Measurements from ENCODE around the gene HAAO.

HAAO gene

DNA sequence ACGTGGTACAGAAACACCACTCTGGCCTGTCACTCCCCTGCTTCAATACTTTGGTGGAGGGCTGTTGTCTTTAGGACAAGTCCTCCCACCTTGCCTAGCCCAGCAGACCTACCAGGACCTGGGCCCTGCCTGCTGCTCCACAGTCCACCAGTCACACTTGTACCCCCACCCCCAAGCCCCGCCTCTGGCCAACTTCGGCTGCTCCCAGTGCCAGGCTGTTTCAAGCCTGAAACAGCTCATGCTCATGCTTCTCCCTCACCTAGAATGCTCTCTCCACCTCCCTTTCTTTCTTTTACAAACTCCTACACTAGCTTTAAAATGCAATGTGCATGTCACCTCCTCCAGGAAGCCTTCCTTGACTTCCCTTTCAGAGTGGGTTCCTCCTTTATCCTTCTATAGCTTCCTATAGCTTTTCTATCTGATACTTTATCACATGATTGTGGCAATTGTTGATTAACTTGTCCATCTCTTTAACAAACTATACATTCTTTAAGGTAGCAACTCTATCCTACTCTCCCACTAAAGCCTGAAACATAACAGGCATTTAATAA is 23.6 kb downstream of the HAAO start:
- DNase-seq (ENCODE audit: low spot score) = no peak

DNA sequence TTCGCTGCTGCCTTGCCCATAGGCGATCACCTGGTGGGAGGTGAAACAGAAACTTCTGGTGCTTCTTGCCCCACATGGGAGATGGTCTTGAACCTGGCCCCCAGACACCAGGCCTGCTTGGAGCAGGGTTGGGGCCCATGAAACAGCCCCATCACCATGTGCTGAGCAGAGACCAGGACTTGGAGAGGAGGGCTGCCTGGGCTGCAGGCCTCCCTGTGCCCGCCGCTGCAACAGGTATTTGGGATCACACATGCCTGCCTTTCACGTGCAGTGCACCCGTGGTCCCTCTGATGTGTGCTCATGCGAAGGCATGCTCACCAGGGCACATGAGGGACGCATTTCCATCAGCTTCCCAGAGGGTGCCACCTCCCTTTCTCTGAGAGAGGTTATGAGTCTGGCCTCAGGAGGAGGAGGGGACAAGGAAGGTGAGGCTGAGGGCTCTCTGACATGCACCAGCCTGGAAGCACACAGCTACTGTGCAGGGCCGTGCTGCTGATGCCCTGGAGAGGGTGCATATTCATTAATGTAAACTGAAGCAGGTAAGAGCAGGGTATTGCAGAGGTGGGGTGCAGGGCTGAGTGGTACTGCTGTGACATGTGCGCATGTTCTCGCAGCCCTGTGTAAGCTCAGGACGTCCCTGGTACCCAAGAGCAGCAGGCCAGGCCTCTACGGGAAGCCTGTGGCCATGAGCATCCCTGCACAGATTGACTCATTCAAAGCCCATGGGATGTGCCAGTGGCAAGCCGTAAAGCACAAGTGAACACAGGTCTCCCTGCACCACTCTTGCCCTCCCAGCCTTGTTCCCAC is 24.3 kb downstream of the HAAO start:
- DNase-seq (ENCODE audit: low spot score) = no peak

DNA sequence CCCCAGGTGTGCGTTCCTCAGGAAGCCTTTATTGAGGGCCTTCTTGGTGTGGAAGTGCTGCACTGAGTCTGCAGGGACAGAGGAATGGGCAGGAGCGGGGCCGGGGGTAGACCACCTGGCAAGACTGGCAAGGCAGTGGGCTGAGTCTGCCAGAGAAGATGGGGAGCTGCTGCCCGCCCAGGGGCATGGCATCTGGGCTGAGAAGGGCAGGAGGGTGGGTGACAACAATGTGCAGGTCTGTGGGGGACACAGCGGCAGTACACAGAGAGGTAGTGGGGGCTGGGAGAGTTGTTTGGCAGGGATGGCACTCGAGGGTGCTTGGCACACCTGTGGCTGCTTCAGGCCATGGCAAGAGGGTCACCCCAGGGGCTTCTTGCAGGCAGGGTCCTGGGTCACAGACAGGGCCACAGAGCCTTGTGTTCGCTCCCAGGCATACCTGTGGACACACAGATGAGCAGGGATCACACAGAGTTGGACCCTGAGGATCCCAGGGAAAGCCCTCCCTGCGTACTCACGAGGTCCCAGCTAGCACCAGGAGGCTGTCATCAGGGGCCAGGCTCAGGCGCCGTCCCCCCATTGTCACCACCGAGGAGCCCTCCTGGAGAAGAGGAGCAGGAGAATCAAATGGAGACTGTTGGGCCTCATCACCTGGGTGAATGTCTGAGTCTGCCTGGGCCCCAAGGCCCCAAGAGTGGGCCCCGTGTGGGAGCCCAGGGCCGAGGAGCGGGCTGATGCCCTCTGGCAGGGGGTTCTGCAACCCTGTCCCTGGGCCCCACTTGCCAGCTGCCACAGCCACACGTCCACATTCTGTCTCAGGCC is 25.1 kb downstream of the HAAO start:
- DNase-seq (ENCODE audit: low spot score) = no peak

DNA sequence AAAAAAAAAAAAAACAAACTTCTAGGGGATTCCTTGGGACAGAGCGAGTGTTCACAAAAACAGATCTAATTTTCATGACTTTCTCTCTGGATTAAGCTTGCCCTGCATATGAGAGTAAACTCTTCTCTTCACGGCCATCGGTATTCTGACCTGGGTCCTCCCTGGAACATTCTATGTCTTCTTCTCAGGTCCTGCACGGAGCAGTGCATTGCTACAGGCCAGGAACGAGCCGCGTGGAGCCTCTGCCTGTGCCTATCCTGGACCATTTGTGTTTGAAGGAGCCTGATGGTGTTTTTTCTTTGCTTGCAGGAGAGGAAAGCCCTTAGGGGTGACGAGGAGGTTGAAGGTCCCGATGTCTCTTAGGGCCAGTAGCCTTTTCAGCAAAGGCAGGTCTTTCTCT is 26.7 kb downstream of the HAAO start:
- DNase-seq (ENCODE audit: low spot score) = no peak

DNA sequence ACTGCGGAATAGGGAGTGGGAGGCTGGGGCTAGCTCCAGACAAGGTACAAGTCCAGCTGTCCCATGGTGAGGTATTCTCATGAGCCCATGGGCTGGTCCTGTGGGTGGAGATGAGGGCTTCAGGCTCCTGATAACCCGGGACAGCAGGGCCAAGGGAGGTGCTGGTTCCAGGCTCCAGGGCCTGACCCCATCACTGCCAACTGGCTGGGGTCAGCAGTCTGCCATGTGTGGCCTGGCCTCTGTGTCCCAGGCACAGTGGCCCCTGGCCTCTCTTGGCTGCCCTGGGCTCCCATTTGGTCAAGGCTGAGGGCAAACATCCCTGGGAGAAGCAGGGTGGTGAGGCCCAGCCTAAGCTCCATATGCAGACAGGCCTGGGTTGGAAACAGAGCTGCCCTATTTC is 27.5 kb downstream of the HAAO start:
- no peak for DNase-seq (ENCODE audit: low spot score)

DNA sequence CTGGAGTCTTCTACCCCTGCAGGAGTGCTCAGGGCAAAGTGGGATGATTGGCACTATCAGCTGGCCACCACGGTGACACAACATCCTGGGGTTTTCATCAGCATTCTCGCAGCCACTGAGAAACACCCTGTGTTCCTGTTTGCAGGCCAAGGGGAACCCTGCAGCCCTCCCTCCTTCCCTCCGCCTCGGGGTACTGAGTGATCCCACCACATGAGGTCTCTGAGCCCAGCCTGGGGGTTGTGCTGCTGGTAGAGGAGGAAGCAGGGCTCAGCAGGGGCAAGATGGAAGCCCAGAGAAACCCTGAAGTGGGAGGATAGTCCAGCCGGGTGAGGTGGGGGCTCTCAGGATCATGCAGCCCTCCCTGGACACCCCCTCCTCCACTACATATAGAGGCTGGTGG is 28.3 kb downstream of the HAAO start, which contains the start of gene OXER1:
TSS of gene OXER1 (minus strand) at position 40 of the 400 bp plus-strand sequence. CDS start 73 bp downstream, outside the sequence.
- DNase-seq (ENCODE audit: low spot score) = no peak

DNA sequence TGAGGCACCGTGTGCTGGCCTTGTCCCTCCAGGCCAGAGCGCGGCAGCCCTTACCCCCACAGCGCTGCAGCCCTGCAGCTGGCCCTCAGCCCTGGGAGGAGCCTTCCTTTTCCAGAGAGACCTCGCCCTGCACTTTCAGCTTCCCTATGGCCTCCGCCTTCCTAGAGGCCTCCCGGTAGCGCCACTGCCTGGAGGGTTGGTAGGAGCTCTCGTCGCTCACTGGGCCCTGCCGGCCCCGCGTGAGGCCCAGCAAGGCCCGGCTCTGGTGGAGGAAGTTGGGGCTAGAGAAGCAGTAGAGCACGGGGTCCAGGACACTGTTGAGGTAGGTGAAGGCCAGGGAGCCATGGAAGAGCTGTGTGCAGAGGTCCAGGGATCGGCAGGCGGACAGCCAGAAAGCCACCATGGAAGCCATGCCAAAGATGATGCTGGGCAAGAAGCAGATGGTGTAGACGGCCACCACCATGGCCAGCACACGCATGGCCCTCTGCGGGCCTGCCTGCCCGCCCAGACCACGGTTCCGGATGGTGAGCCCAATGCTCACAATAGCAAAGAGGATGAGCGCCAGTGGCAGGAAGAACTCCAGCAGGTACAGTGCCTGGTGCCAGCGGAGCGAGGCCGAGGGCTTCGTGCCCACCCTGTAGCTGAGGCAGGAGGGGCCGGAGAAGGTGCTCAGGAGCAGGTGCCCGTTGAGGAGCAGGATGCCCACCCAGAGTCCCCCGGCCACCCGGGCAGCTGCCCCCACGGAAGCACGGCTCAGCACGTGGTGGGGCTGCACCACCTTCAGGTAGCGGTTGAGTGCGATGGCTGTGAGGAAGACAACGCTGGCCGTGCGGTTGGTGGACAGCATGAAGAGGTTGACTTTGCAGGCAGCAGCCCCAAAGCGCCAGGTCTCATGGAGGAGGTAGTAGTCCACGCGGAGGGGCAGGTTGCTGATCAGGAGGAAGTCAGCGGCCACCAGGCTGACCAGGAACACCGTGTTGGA is 29.3 kb downstream of the HAAO start:
- no peak for DNase-seq (ENCODE audit: low spot score)

DNA sequence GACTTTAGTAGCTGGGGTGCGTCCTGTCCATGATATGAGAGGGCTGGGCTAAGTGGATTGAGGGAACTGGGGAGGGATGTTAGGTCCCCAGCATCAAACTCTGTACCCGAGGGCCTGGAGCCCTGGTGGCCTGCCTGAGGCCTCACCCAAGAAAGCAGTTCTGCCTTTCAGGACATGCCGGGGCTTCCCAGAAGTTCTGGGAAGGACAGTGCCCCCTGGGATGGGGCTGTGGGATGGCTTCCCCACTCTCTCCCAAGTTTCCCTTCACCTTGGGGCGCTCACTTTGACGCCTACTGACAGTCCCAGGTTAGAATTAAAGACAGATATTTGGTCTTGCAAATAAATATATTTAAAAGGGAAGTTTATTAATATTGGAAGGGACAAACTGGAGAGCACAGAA is 30.2 kb downstream of the HAAO start:
- DNase-seq (ENCODE audit: low spot score) = no peak

DNA sequence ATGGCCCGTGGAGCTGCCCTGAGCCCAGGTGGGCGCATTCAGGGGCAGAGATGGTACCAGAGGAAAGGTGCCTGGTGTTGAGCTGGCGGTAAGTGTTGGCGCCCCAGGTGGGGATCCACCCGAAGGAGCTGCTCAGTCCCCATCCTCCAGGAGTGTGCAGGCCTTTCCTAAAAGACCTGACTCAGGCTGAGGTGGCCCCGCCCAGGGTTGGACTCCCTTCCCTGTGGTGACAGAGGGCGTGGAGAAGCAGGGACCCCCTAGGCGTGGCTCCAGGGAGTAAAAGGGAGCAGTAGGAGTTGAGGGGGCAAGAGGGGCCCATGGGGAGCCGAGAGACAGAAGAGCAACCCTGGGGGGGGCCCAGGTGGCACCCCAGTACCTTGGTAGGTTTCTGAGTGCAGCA is 30.8 kb downstream of the HAAO start:
- DNase-seq (ENCODE audit: low spot score) = no peak

DNA sequence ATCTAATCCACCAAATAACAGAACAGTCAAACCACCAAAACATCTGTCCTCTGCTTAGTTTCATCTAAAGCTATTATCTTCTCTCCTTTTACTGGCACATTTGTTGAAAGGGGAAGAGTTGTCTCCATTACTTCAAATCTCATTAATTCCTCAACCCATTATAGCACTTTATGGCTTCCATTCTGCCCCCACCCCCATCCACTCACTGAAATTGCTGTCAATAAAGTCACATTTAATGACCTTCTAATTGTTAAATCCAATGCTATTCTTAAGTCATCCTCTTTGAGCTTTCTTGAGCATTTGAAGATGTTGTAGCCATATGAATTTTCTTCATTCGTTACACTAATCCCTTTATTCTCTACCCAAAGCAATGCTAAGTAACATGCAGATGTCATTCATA is 33.6 kb downstream of the HAAO start:
- DNase-seq (ENCODE audit: low spot score) = no peak

DNA sequence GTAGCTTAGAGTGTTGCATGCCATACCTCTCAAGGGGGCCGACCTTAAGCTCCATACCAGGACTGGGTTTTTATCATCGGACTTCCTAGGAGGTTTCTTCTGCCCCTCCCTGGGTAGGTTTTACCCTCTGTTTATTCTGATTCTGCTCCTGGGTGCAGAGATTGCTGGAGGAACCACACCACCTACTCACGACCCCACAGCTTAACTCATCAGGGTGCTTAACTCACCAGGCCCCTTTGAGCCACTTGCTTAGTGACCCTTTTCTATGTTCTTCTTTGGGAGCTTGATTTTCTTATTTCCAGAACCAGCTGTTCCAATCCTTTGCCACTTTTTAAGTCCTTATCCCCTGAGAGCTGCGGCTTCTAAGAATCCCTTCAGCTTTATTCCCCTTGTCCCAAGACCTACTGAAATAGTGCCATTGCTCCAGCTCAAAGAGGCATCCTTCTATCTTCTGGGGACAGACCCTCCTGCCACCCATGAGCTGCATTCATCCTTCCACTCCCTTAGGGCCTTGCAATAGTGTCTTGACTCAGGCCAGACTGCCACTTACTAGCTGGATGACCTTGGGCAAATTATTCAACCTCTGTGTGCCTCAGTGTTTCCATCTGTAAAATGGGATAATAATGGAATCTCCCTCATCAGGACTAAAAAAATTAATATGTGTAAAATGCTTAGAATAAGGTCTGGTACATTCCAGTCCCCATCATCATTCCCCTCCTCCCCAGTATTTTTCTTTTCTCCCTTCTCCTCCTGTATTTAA is 34.2 kb downstream of the HAAO start:
- DNase-seq (ENCODE audit: low spot score) = no peak

DNA sequence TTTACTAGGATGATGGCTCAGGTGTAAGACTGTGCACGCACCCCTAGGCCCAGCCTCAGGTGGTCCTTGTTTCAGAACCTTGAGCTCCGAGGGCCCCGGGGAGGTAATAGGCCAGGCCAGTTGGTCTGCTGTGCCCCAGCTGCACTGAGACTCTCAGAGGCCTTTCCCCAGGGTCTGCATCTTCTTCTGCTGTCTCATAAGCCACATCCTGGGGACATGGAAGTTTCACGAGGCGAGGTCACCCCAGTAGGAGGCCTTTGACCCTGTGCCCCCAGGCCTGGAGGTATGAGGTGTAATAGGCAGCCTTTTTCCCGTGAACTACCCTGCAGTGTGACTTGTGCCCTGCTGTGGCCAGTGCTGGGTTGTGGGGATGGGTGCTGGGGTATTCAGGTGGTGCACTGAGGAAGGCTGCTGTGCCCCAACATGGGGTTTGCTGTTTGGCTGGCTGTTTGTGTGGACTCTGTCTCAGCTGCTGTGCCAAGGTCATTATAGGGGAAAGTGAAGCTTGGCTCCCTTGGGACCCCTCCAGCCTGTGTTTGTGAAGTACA is 35.3 kb downstream of the HAAO start:
- no peak for DNase-seq (ENCODE audit: low spot score)

DNA sequence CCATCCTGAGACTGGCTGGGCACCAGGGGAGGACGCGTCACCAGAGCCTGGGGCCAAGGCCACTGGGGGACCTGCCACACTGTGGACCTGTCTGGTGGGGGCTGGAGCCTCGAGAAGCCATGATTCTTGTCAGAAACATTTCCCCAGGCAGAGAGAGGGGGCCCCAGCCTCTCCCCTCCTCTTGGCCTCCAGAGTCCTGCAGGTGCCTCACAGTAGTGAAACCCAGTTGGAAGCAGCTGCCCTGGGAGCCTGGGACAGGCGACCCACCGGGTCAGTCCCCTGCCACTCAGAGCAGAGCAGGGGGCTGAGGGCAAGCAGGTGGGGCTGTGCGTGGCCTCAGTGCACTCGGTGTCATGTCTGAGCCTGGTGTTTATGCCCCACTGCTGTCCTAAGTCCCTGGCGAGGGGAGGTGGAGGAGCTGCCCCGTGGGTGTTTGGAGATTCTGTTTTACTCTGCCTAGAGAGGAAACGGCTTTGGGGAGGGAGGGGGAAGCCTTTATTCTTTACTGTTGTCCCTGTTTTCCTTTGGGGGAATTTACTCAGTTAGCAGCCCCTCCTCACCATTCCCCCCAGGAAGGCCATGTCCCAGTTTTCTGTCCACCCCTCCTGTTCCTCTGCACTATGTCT is 36.1 kb downstream of the HAAO start:
- no peak for DNase-seq (ENCODE audit: low spot score)

DNA sequence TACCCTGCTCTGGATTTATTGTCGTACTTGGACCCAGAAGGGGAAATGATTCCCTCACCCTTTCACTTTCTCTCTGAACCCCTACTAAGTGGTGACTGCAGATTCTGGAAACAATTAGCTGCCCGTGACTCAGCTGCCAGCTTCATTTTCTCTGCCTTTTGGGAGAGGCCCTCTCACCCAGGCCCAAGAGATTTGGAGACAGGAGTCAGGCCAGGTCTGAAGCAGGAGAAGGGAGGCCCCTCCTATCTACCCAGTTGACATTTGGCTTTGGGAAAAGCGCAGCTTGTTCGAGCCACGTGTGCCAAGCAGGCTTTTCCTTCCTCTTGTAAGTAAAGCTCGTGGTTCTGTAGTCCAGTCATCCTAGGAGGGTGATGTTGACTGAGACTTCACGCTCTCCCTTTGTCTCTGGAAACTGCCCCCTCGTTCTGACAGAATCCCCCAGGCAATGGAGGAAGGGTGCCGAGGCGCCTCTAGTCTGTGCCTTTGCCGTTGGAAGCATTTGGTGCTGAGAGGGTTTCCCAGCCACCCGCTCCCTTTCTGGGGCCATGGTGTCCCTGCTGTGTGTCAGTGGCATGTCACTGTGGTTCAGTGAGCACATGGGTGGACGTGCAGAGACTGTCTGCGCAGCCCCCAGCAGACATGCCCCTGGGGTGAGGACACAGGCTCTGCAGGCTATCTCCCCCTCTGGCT is 37.0 kb downstream of the HAAO start:
- peak; percentile 51 for DNase-seq (ENCODE audit: low spot score)

DNA sequence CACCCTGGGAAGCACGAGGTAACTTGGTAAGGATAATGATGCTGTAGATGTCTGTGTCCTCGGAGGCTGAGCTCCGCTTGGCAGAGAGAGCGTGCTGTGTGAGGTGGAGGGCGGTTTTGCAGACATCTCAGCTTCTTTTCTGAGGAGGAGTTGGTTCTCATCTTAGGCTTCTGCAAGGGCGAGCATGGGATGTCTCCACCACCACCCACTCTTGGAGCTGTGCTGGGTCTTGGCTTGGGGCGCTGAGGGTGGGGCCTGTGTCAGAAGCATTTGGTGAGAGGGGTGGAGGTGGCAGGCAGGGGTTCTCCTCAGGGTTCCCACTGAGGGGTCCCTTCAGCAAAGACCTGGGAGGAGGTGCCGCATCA is 37.6 kb downstream of the HAAO start:
- peak; percentile 15 for DNase-seq (ENCODE audit: low spot score)

DNA sequence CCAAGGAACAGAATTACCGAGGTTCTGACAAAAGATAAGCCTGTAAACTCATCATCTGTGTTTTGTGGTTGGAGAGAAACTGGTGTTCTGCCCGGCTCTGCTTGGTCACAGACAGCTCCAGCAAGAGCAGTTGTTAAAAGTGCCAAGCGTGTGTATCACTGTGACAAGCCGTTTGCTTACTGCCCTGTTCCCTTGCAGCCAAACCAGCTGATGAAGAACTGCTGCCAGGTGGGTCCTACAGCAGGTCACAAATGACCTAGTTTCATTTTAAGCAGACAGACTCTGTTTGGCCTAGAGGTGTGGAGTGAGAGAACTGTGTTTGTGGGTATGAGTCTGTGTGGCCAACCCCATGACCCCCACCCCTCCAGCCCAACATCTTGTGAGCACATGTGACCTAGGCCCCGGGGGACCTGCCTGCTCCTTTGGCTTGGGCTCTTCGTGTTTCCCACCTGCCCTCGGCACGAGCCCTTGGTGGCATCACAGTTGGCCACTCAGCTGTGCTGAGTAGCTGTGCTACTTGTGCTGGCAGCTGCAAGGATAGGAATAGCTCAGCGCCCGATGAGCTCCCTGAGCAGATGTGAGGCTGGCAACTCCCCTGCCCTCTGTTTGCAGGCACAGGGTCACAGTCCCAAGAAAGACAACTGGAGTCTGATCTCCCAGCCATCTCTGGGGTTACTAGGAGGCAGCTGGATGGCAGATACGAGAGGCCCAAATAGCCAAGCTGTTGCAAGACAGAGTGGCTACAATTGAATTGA is 38.2 kb downstream of the HAAO start:
- peak; percentile 50 for DNase-seq (ENCODE audit: low spot score)

DNA sequence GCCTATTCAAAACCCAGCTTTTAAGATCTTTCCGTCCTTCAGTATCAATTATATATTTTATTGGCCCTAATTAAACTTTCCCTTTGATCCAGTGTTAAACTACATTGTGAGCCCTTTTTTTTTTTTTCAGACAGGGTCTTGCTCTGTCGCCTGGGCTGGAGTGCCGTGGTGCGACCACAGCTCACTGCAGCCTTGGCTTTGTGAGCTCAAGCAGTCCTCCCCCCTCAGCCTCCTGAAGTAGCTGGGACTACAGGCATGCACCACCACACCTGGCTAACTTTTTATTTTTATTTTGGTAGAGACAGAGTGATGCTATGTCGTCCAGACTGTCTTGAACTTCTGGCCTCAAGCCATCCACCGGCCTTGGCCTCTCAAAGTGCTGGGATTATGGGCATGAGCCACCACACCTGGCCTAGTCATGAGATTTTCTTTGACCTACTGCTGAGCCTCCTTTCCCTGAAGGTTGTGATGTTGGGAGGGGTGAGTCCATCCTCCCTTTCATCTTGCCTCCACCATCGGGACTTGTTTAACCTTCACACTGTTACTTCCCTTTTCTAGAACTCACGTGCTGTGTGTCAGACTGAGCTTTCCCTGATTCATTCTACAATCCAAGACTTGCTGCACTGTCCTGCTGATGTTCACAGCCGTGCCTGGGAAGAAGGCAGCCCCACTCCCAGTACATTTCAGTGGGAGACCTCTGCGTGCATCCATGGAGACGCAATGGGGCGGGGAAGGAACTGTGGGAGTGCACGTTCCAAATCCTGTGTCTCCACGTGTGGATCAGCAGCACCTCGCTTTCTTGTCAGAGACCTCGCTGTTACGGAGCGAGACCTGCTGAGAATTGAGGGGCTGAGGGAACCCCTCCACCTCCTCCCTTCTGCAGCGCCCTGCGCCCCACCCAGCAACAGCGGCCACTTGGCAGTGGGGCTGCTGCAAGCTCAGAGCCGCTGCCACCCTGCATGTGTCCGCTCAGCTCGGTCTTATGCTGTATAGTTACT is 39.3 kb downstream of the HAAO start:
- peak; percentile 11 for DNase-seq (ENCODE audit: low spot score)

DNA sequence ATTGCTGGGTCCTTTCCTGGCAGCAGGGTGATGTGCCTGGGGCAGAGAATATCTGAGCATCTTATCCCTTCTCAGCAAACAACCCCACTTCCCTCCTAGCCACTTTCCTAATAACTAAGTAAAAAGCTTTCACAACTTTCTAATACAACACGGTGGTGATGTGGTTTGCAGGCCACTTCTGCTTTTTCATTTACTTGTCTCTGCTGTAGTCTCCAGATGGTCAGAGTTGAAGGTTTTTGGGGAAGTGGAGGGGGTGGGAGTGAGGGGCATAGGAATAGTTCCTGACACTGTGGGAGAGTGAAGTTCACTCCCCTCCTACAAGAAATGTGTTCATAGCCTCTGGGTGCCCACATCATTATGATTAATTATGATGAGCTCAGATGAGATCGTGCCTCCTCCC is 40.1 kb downstream of the HAAO start:
- peak; percentile 81 for DNase-seq (ENCODE audit: low spot score)

All from pons (tissue), 1 donor.